GM12874 (cell line): ENCODE results near the gene NPEPL1.

ENCODE experiments used
- TF ChIP-seq, protein P1 (sequence below): IDR thresholded peaks from 2 replicates; pipeline ENCODE4 v1.5.1; 2011; ENCODE audit warnings: low read depth, mild to moderate bottlenecking, control low read depth, low read length, moderate library complexity; ENCODE audit not compliant: insufficient read depth

Gene NPEPL1

DNA sequence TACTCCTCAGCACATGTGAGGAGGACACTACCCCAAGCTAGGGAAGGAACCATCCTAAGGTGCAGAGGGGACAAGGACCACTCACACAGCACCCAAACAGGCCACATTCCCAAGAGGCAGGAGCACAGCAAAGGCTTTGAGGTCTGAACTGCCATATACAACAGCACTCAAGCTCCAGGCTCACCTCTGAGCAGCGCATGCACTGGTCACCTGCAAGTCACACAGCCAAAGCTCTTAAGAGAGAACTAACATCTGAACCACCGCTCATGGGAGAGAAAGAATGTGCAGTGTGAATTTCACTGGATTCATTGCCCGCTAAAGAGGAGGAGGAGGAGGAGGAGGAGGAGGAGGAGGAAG lies 31.0 kb downstream of the NPEPL1 start:
- TF ChIP-seq, protein P1, sequence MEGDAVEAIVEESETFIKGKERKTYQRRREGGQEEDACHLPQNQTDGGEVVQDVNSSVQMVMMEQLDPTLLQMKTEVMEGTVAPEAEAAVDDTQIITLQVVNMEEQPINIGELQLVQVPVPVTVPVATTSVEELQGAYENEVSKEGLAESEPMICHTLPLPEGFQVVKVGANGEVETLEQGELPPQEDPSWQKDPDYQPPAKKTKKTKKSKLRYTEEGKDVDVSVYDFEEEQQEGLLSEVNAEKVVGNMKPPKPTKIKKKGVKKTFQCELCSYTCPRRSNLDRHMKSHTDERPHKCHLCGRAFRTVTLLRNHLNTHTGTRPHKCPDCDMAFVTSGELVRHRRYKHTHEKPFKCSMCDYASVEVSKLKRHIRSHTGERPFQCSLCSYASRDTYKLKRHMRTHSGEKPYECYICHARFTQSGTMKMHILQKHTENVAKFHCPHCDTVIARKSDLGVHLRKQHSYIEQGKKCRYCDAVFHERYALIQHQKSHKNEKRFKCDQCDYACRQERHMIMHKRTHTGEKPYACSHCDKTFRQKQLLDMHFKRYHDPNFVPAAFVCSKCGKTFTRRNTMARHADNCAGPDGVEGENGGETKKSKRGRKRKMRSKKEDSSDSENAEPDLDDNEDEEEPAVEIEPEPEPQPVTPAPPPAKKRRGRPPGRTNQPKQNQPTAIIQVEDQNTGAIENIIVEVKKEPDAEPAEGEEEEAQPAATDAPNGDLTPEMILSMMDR, result no peak

DNA sequence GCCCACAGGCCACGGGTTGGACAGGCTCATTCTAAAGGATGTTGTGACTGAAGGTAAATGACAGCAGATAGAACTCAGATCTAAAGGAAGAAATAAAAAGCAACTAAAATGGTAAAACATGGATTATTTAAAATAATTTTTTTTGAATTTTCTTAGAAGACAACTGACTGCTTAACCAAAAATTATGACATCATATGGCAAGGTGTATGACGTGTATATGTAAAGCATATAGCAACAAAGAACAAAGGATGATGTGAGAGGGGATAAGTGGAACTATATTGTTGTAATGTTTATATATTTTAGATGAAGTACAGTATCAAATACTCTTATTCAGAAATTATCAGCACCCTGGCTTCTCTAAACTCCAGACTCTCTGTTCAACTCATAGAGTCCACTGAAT lies 38.6 kb downstream of the NPEPL1 start:
- TF ChIP-seq, protein P1, result no peak

DNA sequence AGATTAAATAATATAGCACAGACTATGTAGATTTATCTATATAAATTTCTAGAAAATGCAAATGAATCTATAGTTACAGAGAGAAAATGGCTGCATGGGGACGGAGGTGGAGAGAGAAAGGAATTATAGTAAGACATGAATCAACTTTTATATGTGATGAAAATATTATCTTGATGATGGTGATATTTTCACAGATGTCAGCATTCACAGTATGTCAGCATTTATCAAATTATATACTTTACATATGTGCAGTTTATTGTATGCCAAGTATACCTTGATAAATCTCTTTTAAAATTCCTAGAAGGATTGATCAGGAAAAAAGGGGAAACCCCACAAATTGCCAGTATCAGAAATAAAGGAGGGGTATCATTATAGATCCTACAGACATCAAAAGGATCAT lies 44.6 kb downstream of the NPEPL1 start:
- TF ChIP-seq, protein P1, result no peak

DNA sequence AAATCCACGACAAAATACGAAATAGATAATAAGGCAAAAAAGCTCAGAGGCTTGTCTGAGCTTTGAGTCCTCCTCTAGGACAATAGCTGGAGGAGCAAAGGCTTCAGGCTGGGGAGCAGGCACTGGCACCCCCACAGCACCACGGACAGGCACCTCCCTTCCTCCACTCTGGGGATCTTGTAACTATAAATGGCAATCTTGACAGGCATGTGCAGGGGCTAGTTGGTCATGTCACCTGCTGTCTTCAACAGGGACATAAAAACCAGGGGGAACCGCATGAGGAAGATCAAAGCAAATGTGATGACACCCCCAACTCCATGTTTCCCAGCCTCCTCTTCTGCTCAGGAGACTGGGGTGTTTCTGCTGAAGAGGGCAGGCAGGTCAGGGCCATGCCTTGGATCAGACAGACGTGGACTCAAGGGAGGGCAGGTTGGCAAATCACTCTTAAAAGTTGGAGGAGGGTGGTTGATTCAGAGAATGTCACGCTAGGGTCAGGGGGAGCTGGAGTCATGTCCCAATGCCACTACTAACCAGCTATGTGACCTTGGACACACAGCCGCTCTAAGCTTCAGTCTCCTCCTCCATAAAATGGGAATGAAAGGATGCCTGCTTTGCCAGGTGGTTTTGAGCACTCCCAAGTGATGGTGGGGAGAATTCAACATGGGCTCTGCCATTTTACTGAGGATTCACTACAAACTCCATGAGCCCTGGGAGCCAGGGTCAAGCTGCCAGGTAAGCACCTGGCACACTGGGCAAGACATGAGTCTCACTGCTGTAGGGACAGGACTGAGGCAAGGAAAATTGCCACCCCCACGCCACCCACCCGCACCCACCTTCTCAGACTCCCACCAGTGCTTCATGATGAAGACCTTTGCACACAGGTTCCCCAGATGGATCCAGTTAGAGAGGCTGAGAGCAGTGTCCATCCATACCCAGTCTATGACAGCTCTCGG lies 48.0 kb downstream of the NPEPL1 start:
- TF ChIP-seq, protein P1, result no peak

DNA sequence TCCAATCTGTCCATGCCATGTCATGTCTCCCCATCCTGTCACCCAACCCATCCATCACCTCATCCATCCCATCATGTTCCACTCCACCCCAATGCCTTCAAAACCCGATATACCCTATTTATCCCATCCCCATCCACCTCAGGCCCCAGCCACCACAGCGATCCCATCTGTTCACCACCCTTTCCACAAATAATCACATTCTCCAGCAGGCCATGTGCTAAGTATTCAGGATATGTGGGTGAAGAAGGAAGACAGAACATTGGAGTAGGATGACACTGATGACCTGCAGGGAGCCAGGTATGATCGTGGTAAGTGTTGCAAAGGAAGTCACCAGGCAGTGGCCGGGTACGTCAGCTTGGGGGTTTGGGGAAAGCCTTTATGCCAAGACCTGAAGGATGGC lies 48.8 kb downstream of the NPEPL1 start:
- TF ChIP-seq, protein P1, result no peak

DNA sequence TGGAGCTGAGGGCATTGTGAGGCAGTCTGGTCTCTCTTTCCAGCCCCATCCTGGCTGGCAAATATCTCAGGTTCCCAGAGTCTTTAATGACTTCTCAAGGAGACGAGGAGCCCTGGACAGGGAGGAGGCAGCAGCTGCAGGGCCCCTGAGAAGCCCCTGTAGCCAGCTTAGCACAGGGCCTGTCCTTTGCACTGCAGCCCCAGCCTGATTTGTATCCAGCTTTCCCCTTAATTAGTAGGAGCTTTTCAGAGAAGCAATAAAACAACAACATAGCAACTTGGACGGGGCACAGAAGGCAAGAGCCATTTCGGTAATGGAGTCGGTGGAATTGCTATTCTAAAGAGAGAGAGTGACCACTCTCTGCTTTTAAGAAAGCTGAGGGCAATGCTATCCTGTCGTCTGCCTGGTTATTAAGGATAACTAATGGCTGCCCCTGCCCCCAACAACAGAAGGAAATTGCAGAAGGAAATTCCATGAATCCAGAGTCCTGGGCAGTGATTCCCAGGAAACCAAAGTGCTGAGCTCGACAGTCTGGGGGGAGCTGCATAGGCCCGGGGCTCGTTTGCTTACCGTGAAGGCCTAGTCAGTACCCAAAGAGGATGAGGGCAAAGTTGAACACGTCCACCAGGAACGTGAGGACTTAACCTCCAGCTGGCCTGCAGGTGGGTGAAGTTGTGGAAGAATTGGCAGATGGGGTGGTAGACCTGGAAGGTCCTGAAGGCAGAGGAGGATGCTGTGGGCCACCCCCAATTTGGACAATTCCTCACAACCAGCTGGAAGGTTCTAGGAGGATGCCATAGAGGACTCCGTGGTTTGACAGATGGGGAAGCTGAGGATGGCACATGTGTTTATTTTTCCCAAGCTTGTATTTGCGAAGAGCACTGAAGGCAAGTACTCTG lies 50.3 kb downstream of the NPEPL1 start:
- TF ChIP-seq, protein P1, result no peak

DNA sequence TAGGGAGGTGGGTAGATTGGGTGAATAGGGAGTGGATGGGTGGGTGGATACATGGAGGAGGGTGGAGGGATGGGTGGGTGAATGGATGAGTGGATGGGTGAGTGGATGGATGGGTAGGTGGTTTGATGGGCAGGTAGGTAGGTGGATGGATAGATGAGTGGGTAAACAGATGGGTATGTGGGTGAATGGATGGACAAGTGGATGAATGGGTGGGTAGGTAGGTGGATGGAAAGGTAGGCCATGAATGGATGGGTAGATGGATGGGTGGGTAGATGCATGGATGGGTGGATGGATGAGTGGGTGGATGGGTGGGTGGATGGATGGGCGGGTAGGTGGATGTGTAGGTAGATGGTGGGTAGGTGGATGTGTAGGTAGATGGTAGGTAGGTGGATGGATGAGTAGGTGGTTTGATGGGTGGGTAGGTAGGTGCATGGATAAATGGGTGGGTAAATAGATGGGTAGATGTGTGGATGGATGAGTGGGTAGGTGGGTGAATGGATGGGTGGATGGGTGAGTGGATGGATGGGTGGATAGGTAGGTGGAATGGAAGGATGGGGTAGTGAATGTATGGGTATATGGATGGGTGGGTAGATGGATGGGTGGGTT lies 51.4 kb downstream of the NPEPL1 start:
- TF ChIP-seq, protein P1, result no peak
